ENCODE measurements around the gene PNLDC1.
"Not testable (repeated sequence)": the region's sequence is repeated elsewhere in the genome, so short reads cannot be mapped to it uniquely, and the experiment has no call there.

The PNLDC1 gene

GRCh38 chr6:159815410-159815809 lies 15.3 kb downstream of the PNLDC1 start:
- FAIRE-seq (no peak), DNase-seq (ENCODE audit: insufficient read length, low spot score) (no peak)
- no peak for TF ChIP-seq CTCF (IDR thresholded peaks at IDR 0.05; ENCODE audit: insufficient read depth, missing control alignments)

- not testable (repeated sequence) for FAIRE-seq
Observed at GRCh38 chr6:159816775-159817174, 16.7 kb downstream of the PNLDC1 start.

GRCh38 chr6:159817951-159818739 lies 18.1 kb downstream of the PNLDC1 start:
- FAIRE-seq, result no peak
- no peak for DNase-seq (ENCODE audit: insufficient read length, low spot score)

More at GRCh38 chr6:159816775-159817174, 16.7 kb downstream of the PNLDC1 start:
- not testable (repeated sequence) for DNase-seq (ENCODE audit: insufficient read length, low spot score)

GRCh38 chr6:159819098-159819497 lies 19.0 kb downstream of the PNLDC1 start:
- DNase-seq (ENCODE audit: insufficient read length, low spot score) (no peak), FAIRE-seq (no peak)
- no peak for TF ChIP-seq CTCF (IDR thresholded peaks at IDR 0.05; ENCODE audit: insufficient read depth, missing control alignments)

More at GRCh38 chr6:159817951-159818739, 18.1 kb downstream of the PNLDC1 start:
- no peak for TF ChIP-seq CTCF (IDR thresholded peaks at IDR 0.05; ENCODE audit: insufficient read depth, missing control alignments)

GRCh38 chr6:159819932-159820640 lies 20.0 kb downstream of the PNLDC1 start:
- DNase-seq (ENCODE audit: insufficient read length, low spot score) (no peak), FAIRE-seq (no peak)

GRCh38 chr6:159821122-159821521 lies 21.0 kb downstream of the PNLDC1 start:
- no peak for TF ChIP-seq CTCF (IDR thresholded peaks at IDR 0.05; ENCODE audit: insufficient read depth, missing control alignments)
- FAIRE-seq, result no peak
- DNase-seq (ENCODE audit: insufficient read length, low spot score), result no peak

More at GRCh38 chr6:159819932-159820640, 20.0 kb downstream of the PNLDC1 start:
- no peak for TF ChIP-seq CTCF (IDR thresholded peaks at IDR 0.05; ENCODE audit: insufficient read depth, missing control alignments)

GRCh38 chr6:159821726-159822125 lies 21.6 kb downstream of the PNLDC1 start:
- DNase-seq (ENCODE audit: insufficient read length, low spot score) (no peak), FAIRE-seq (no peak)
- no peak for TF ChIP-seq CTCF (IDR thresholded peaks at IDR 0.05; ENCODE audit: insufficient read depth, missing control alignments)

All from D721Med (cell line).